Mammary epithelial cell (primary cell): ENCODE results near the gene HS2ST1.

ENCODE experiments used
- CTCF ChIP-seq, 2 donors: IDR thresholded peaks in 1 of 2; conservative IDR thresholded peaks in 1 of 2; 2 replicates each; pipeline ENCODE4 v1.5.1; 2011 to 2012; ENCODE audit warnings: inconsistent platforms in 2 of 2, low read length in 2 of 2, mild to moderate bottlenecking in 2 of 2, control low read depth in 1 of 2, low read depth in 1 of 2; ENCODE audit not compliant: insufficient read depth in 1 of 2; ENCODE audit errors: extremely low read depth in 1 of 2
- EZH2 ChIP-seq: IDR thresholded peaks from 2 replicates; pipeline ENCODE4 v1.6.1; 2012; ENCODE audit warnings: low read length, inconsistent platforms, borderline replicate concordance

- no peak for TF ChIP-seq CTCF (conservative IDR thresholded peaks at IDR 0.05 in 1 of 2, IDR thresholded peaks at IDR 0.05 in 1 of 2; ENCODE audit: extremely low read depth in 1 of 2, insufficient read depth in 1 of 2, low read depth in 1 of 2, low read length in 2 of 2)
- TF ChIP-seq EZH2: no peak
These were observed 24.0 kb downstream of the HS2ST1 start for GRCh38 chr1:86938450-86938849.
